GM21528 (cell line): ENCODE data around the gene TRIP12.
"Not testable (repeated sequence)": the region's sequence is repeated elsewhere in the genome, so short reads cannot be mapped to it uniquely, and the experiment has no call there.

Experiments
- ATAC-seq: cut with Tn5 transposase; IDR thresholded peaks from one replicate; pipeline ENCODE4 v1.9.1; 2021; ENCODE audit warnings: mild to moderate bottlenecking, moderate library complexity; ENCODE audit not compliant: unreplicated experiment, low FRiP score

TRIP12 gene

GRCh38 chr2:229783108-229783721 lies 138.6 kb downstream of the TRIP12 start:
- ATAC-seq = peak; percentile 42

DNA sequence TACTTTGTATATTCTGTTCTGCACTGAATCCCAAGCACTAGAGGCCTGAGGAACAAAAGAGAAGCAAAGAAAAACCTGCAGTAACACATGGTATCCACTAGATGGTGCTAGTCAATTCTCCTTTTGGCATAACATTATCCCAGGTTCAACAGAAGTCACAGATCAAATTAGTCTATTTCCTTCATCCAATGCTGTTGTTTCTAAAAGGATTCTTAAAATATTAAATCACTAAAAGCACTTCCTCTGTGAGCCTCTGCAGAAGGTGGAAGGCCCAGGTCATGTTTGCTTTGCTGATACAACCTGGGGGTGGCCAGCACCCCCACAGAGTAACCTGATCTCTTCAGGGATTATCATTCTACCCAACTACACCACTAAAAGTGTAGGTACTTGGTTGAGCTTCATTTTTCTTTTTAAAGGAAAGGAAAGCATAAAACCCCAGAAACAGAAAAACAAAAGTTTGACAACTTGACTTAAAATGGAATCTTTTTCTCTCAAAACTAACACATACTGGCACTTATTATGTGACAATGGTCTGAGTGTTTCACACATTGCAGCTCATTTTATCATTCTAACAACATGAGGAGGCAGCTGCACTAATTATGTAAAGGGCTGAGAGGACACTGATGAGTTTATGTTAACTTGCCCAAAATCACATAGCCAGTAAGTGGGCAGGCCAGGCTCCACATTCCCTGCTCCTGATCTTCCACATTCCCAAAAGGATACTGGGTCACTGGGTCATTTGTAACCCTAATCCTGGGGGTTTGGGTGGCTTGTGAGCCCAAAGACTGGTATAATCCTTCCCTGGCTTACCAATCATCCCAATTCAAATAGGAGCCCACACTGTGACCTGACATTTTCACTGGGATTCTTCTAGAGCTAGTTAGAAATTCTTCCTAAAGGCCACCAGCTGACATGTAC lies 140.7 kb downstream of the TRIP12 start:
- peak; percentile 67 for ATAC-seq

GRCh38 chr2:229779650-229780049 lies 142.2 kb downstream of the TRIP12 start:
- no peak for ATAC-seq

GRCh38 chr2:229777716-229778115 lies 144.1 kb downstream of the TRIP12 start:
- no peak for ATAC-seq

DNA sequence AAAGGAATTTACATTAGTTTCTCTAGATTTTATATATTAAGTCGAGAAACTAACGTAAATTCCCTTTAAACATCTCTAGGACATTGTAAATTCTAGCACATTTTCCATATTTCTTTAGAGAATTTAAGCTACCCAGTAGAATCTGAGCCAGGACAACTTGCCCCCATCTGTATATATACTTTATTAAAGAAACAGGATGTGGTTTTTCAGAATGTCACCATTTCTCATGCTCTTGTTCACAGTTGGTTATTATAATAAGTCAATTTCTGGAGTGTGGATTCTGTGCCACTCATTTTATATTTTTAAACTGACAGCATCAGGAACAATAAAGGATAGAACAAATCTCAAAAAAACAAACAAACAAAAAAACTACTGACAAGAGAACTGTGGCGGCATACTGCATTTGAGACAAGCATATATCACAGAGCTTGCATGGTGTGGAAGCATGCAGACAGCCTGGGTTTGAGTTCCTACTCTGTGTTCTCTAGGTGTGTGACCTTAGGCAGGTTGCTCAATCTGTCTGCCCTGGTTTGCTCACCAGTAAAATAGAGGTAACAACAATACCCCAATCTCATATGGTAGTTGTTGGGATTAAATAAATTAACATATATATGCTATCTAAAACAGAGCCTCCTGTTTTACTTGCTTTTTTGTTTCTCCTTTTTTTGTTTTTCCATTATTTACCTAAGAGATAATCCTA lies 146.0 kb downstream of the TRIP12 start:
- ATAC-seq = no peak

DNA sequence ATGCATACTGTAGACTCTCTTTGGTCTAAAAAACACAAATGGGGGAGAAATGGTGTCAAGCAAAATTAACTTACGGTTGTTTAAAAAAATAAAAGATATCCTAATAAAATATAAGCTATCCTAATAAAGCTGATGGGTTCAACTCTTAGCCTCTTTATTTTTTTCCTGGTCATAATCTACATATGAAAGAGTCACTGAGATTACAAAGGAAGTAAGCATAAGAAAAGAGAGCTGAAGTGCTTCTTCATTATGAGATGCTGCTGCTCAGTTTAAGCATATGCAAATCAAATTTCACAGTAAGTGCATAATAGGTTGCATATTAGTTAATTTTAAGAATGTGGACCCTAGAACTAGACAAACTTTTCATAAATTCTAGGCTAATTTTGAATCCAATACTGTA lies 147.6 kb downstream of the TRIP12 start:
- ATAC-seq = no peak

DNA sequence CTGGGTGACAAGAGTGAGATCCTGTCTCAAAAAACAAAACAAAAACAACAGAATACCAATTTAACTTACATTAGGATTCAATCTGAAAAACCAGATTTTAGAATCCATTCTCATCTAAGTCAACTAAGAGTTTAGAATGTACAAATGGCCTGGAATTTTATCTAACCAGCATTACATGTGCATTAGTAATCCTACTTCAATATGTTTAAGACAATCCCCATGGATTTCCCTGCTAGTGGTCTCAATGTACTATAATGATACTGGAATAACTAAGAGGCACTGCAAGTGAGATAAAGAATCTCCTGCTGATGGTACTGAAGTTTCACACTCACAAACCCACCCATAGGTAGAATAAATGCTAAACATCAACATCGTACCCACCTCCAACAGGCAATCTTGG lies 153.6 kb downstream of the TRIP12 start:
- no peak for ATAC-seq

DNA sequence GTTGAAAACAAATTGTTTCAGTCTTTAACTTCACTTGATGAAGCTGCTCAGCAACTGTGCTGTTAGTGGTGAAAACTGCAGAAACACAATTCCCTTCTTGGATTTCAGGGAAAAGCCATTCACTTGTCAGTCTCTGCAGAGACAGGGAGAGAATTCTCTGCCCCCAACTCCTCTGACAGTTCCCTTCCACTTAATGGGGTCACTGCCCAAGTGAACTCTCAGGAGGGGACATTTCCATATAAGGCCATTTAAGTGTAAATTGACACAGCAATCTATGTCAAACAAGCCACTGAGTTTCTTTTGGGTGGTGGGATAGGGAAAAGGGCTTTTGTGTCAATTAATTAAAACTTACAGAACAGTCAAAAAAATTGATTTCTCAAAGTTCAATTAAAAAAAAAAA lies 156.1 kb downstream of the TRIP12 start:
- no peak for ATAC-seq

DNA sequence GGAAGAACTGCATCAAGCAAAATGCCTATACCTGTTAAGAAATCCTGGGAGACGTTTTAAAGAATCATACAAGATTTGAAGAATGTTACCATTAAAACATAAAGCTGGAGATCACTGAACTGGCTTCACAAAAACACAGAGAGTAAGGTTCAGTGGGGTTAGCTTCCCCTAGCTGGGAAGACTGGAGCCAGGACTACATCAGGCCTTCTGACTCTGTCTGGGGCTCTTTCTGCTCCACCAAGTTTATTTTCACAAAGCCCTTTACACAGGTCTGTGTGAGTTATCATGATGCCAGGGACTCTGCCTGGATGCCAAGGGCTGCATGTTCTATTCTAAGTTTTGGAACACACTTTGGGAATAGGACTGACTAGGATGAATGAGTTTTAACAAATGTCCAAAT lies 160.1 kb downstream of the TRIP12 start:
- no peak for ATAC-seq

GRCh38 chr2:229757462-229757861 lies 164.3 kb downstream of the TRIP12 start:
- not testable (repeated sequence) for ATAC-seq

- no peak for ATAC-seq
Observed at GRCh38 chr2:229752970-229753729, 168.7 kb downstream of the TRIP12 start.

DNA sequence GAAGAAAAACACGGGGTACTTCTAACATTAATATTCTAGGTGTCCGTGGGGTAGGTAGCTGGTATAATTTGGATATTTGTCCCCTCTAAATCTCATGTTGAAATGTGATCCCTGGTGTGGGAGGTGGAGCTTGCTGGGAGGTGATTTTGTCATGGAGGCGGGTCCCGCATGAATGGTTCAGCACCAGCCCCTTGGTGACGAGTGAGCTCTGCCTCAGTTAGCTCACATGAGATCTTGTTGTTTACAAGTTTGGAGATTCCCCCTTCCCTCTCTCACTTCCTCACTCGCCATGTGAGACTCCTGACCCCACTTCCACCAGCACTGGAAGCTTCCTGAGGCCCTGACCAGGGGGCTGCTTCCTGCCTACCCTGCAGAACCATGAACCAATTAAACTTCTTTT lies 172.0 kb downstream of the TRIP12 start:
- no peak for ATAC-seq

DNA sequence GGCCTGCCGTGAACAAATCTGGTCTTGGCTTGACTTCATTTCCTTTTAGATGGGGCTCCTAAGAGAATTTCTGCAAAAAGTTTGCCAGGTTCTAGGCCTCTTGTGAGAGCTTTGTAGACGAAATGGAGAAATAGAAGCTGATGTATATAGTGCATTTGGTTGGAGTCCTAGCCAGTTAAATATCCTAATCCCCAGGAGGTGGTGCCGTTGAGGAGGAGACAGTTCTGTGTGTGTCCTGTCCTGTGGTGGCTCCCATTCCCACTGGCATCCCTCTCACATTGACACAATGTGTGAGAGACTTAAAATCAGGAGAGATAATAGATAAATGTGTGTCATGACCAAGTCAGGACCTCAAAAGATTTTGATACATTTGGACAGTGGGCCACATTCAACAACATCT lies 172.9 kb downstream of the TRIP12 start:
- no peak for ATAC-seq

- not testable (repeated sequence) for ATAC-seq
Observed at GRCh38 chr2:229742691-229743090, 179.1 kb downstream of the TRIP12 start.

DNA sequence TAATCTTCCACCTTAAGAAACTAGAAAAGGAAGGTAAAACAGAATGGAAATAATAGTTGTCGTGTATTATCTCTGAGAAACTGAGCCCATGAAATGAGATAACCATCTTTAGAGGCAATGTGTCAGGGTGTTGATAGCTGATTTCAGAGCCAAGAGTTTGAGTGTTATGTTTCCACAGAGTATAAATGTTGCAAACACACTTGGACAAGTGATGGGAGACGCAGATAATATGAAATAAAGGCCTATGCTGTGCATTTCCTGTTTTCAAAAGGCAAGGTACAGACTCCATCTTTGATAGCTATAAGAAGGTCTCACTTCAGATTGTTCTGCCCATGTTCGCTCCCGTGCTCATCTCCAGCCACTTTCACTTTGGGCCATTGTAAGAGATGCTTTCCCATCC lies 181.5 kb downstream of the TRIP12 start:
- no peak for ATAC-seq

GRCh38 chr2:229738024-229738625 lies 183.7 kb downstream of the TRIP12 start:
- no peak for ATAC-seq

DNA sequence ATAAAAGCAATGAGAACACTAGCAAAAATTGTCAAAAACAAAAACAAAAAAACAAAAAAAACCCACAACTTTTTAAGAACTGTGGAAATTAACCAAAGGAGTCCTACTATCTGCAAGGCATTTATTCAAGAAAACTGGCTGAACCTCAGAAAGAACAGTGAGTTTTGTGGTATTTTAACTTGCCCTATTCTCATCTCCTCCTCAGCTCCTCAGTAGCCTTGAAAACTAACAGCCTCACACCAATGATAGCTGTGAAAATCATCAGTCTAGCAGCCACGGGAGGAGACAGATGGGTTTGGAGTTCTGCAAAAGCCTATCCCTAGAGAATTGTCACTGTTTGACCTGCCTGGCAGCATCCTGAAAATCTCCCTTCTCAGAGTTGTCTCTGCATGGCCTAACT lies 187.4 kb downstream of the TRIP12 start:
- no peak for ATAC-seq

DNA sequence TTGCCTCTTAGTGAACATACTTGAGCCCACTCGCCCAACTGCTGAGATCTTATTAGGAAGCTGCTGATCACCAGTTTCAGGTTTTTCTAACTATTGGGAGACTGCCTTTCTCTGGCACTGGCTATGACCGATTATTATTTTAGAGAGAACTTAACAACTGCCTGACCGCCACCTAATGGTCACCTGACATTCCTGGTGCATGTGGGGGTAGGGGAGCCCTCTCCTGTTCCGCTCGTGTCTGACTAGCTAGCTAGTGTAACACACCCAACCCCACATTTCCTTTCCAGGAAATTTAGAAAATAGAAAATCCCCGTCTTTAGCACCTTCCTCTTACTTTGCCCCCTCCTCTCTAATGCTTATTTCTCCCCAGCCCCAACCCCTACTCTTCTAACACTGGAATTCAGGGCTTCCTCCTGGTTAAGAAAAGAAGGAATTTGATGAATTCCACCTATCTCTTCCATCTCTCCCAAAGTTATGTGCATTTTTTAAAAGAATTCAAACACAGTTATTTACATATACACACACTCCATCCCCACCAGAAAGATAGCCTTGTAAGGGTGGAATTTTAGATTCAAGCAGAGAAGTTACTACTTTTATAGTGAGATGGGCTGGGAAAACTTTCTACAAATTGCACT lies 188.1 kb downstream of the TRIP12 start:
- ATAC-seq = no peak

DNA sequence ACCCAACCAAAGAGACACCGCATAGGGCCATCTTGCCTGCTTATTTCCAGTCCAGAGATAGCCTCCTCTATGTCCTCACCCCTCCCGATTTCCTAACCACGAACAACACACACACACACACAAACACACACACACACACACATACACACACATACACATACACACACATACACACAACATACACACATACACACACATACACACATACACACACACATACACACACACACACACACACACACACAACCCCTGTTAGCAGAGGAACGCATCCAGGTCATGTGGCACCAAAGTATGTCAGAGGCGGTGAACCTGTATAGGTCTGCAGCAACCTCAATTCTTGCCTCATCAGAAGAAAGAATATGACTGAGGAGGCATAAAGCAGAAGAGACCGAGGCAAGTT lies 188.9 kb downstream of the TRIP12 start:
- no peak for ATAC-seq

DNA sequence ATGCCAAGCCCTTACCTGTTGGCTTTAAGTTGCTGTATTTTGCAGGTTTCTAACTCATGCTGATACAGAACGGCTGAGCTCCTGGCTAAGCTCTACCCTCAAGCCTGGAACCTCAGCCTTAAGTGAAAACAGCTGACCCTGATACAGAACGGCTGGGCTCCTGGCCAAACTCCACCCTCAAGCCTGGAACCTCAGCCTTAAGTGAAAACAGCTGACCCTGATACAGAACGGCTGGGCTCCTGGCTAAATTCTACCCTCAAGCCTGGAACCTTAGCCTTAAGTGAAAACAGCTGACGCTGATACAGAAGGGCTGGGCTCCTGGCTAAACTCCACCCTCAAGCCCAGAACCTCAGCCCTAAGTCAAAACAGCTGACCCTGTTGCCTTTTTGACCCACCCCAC lies 189.9 kb downstream of the TRIP12 start:
- no peak for ATAC-seq
